ENCODE results near the gene RNASE8. TPM values are rescaled to one million over a fixed set of nuclear protein-coding genes. Genes with fewer than 3 reads are reported as not detected.

RNASE8 gene
- total and polyA plus RNA-seq, 2 of the 4 experiments (the other 2 are of a cell fraction): not detected

DNA sequence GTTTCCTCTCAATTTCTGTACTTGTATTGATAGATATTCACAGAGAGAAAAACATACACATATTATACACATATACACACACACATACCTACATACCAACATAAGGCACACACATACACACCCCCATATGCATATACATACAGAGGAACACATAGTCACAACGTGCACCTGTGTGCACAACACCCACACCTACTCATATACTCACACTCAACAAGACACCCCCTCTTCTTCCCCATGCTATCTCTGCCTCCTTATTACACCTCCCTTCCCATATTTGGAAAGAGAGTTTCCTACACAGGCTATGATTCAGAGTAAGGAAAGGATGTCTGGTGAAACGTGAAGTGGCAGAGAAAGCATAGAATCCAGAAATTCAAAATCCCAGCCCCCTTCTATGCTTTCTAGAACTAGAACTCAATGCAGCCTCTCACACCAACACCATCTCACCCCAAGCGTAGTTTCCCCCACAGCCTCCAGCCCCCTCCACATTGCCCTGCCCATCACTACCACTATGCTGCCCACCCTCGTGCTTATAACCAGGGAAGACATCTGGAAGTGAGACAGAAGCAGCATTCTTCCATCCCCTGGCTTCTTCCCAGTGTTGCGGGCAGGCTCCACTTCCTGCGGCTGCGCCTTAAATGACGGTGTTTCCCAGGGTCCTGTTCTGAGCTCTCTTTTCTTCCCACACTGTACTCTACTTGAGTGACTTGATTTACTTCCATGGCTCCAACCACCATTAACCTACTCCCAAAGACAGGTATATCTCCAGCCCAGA, 2.4 kb downstream of the RNASE8 start:
- H3K4ac ChIP-seq (ENCODE audit: low read depth, low read length): no peak overlapping the region
- no peak overlapping the region for H3K27ac ChIP-seq (ENCODE audit: insufficient read depth, low read length)
- no peak overlapping the region for H3K14ac ChIP-seq (replicated peaks; ENCODE audit: low read depth, low read length)
- no peaks in the 10 kb centered on the region for H3K79me1 ChIP-seq (ENCODE audit: low read depth in 1 of 2, low read length in 2 of 2)
- H3K18ac ChIP-seq (ENCODE audit: low read depth, low read length): no peak overlapping the region
- no peak overlapping the region for H2AK9ac ChIP-seq (replicated peaks; ENCODE audit: low read depth, low read length, poor library complexity)
- no peak for TF ChIP-seq BHLHE40 (IDR thresholded peaks at IDR 0.05; ENCODE audit: low read depth, low read length)
- no peak for TF ChIP-seq MXI1 (IDR thresholded peaks at IDR 0.05; ENCODE audit: borderline replicate concordance, low read depth, low read length)
- TF ChIP-seq, protein P1, sequence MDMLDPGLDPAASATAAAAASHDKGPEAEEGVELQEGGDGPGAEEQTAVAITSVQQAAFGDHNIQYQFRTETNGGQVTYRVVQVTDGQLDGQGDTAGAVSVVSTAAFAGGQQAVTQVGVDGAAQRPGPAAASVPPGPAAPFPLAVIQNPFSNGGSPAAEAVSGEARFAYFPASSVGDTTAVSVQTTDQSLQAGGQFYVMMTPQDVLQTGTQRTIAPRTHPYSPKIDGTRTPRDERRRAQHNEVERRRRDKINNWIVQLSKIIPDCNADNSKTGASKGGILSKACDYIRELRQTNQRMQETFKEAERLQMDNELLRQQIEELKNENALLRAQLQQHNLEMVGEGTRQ (IDR thresholded peaks at IDR 0.05; ENCODE audit: low read depth, low read length): no peak
- no peak for TF ChIP-seq RCOR1 (IDR thresholded peaks at IDR 0.05; ENCODE audit: insufficient replicate concordance, low read length)
- TF ChIP-seq CHD1 (IDR thresholded peaks at IDR 0.05; ENCODE audit: low read depth, low read length): no peak
- no peak for TF ChIP-seq RAD21 (IDR thresholded peaks at IDR 0.05; ENCODE audit: low read length)
- no peak overlapping the region for H3K4me3 ChIP-seq (ENCODE audit: insufficient read depth, low read depth, low read length)
- in situ Hi-C loops (cut with MboI; ENCODE audit: low sequenced_read_pairs) (no loop called here), intact Hi-C loops (cut with micrococcal nuclease) (no loop called here), dilution Hi-C loops (cut with HindIII; ENCODE audit: low sequenced_read_pairs, unreplicated experiment) (no loop called here)
- no peak overlapping the region for H2AK5ac ChIP-seq (ENCODE audit: low read depth, low read length)
- peaks cover 5% of the 10 kb centered on the region; the same call in 1 of the 2 replicates for H3K9me1 ChIP-seq (ENCODE audit: insufficient read depth, low read length)
- ChIA-PET POLR2A (ENCODE audit: unreplicated experiment) (no interaction called here), CTCF (no interaction called here)
- BruUV-seq (replicated peaks): no TSS peak
- no peak overlapping the region for H3K9ac ChIP-seq (ENCODE audit: low read depth, low read length)
- no peak overlapping the region for H4K8ac ChIP-seq (ENCODE audit: low read depth in 2 of 2, low read length in 2 of 2)
- H2BK15ac ChIP-seq (ENCODE audit: low read depth, low read length): no peak overlapping the region
- no peak overlapping the region for H2AFZ ChIP-seq (replicated peaks; ENCODE audit: low read length, poor library complexity)
- no peak overlapping the region for H2BK20ac ChIP-seq (ENCODE audit: low read depth, low read length)
- no peak overlapping the region for H3K4me2 ChIP-seq (ENCODE audit: low read depth, low read length)
- no peaks in the 10 kb centered on the region for H3K36me3 ChIP-seq (ENCODE audit: control insufficient read depth, insufficient read depth, low read length)
- no peaks in the 10 kb centered on the region for H3K4me1 ChIP-seq (ENCODE audit: control insufficient read depth, insufficient read depth, low read length)
- no peak overlapping the region for H2BK5ac ChIP-seq (ENCODE audit: low read depth, low read length, poor library complexity, severe bottlenecking)
- H3K27me3 ChIP-seq (ENCODE audit: control insufficient read depth, insufficient read depth, low read length): no peaks in the 10 kb centered on the region
- H4K91ac ChIP-seq (ENCODE audit: insufficient read depth, low read depth, low read length): no peak overlapping the region
- H4K20me1 ChIP-seq (ENCODE audit: insufficient read depth, low read length): no peaks in the 10 kb centered on the region
- ATAC-seq (ENCODE audit: low read depth) (no peak), DNase-seq (no peak)
- no peak overlapping the region for H3K23ac ChIP-seq (ENCODE audit: low read depth, low read length)
- no peak overlapping the region for H4K5ac ChIP-seq (ENCODE audit: low read depth, low read length)
- no peak overlapping the region for H2BK120ac ChIP-seq (ENCODE audit: low read depth, low read length)
- no peaks in the 10 kb centered on the region for H3K9me3 ChIP-seq (ENCODE audit: control insufficient read depth, insufficient read depth, low read length)
- H3K56ac ChIP-seq (ENCODE audit: extremely low read depth, insufficient read depth, low read length): no peak overlapping the region
- 52% methylated on average over 2 of the region's 8 CpGs; no CpG with 5 or more reads in 1 of the 2 experiments for WGBS, 2 experiments (ENCODE audit: extremely low coverage in 2 of 2, insufficient read length in 1 of 2)
